Activated T-cell treated with anti-CD3 and anti-CD28 coated beads for 48 hours (primary cell): ENCODE data around the gene WNK1.
A peak's percentile ranks its signal among the peaks of the same experiment; 100 is the strongest.
"Not testable (repeated sequence)": the region's sequence is repeated elsewhere in the genome, so short reads cannot be mapped to it uniquely, and the experiment has no call there.

Experiments used
- DNase-seq: peaks from one replicate; pipeline ENCODE4 v3.0.0-alpha.2; 2020; ENCODE audit warnings: low read depth

WNK1 gene

GRCh38 chr12:751999-752694 lies at the start of gene WNK1:
Gene WNK1, plus strand, starts transcription at chr12:752579. Its CDS starts 987 bp downstream, at chr12:753566.
- peak; percentile 98 for DNase-seq

GRCh38 chr12:704516-705242 lies 47.7 kb upstream of the WNK1 start:
- DNase-seq, result no peak

- DNase-seq, result not testable (repeated sequence)
Measured at GRCh38 chr12:708084-708483, 44.3 kb upstream of the WNK1 start.

- DNase-seq, result no peak
Measured at GRCh38 chr12:709455-710020, 42.8 kb upstream of the WNK1 start.

- no peak for DNase-seq
Measured at GRCh38 chr12:712172-712863, 40.1 kb upstream of the WNK1 start.

GRCh38 chr12:713281-713875 lies 39.0 kb upstream of the WNK1 start:
- peak; percentile 39 for DNase-seq

GRCh38 chr12:716506-716905 lies 35.9 kb upstream of the WNK1 start:
- DNase-seq, result peak; percentile 41

GRCh38 chr12:718756-719102 lies 33.6 kb upstream of the WNK1 start:
- DNase-seq, result no peak

GRCh38 chr12:720231-720941 lies 32.0 kb upstream of the WNK1 start:
- no peak for DNase-seq

- DNase-seq, result no peak
Measured at GRCh38 chr12:724194-724855, 28.1 kb upstream of the WNK1 start.

- DNase-seq, result no peak
Measured at GRCh38 chr12:725076-725475, 27.3 kb upstream of the WNK1 start.

- no peak for DNase-seq
Measured at GRCh38 chr12:726281-727140, 25.9 kb upstream of the WNK1 start.

GRCh38 chr12:727321-727720 lies 25.1 kb upstream of the WNK1 start:
- DNase-seq, result no peak

GRCh38 chr12:728781-729180 lies 23.6 kb upstream of the WNK1 start:
- DNase-seq, result no peak

- no peak for DNase-seq
Measured at GRCh38 chr12:729221-729620, 23.2 kb upstream of the WNK1 start.

GRCh38 chr12:730550-730949 lies 21.8 kb upstream of the WNK1 start:
- no peak for DNase-seq

- no peak for DNase-seq
Measured at GRCh38 chr12:737122-737739, 15.1 kb upstream of the WNK1 start.

- no peak for DNase-seq
Measured at GRCh38 chr12:738712-739111, 13.7 kb upstream of the WNK1 start.

- no peak for DNase-seq
Measured at GRCh38 chr12:739349-739748, 13.0 kb upstream of the WNK1 start.

- DNase-seq, result no peak
Measured at GRCh38 chr12:740921-741320, 11.5 kb upstream of the WNK1 start.
